Body of pancreas (tissue), 4 donors: Measurements from ENCODE around the gene PLAAT5.

Experiments used
- POLR2A ChIP-seq, 3 donors: fragments of 450-650 bp; IDR thresholded peaks; one replicate each; pipeline ENCODE4 v1.6.1; 2016; ENCODE audit warnings: antibody characterized with exemption in 3 of 3, mild to moderate bottlenecking in 2 of 3
- TF ChIP-seq, protein P1 (sequence below), 7 experiments: fragments of 450-650 bp in 4 of 7; fragments of 200-600 bp in 3 of 7; sonication (generic) in 3 of 7; IDR thresholded peaks; one replicate each; pipeline ENCODE4 v1.5.1; 2016 to 2019; ENCODE audit warnings: antibody characterized with exemption in 7 of 7

- TF ChIP-seq, protein P1, sequence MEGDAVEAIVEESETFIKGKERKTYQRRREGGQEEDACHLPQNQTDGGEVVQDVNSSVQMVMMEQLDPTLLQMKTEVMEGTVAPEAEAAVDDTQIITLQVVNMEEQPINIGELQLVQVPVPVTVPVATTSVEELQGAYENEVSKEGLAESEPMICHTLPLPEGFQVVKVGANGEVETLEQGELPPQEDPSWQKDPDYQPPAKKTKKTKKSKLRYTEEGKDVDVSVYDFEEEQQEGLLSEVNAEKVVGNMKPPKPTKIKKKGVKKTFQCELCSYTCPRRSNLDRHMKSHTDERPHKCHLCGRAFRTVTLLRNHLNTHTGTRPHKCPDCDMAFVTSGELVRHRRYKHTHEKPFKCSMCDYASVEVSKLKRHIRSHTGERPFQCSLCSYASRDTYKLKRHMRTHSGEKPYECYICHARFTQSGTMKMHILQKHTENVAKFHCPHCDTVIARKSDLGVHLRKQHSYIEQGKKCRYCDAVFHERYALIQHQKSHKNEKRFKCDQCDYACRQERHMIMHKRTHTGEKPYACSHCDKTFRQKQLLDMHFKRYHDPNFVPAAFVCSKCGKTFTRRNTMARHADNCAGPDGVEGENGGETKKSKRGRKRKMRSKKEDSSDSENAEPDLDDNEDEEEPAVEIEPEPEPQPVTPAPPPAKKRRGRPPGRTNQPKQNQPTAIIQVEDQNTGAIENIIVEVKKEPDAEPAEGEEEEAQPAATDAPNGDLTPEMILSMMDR (IDR thresholded peaks at IDR 0.05): no peak
- no peak for TF ChIP-seq POLR2A (IDR thresholded peaks at IDR 0.05)
These were observed 30.9 kb upstream of the PLAAT5 start for GRCh38 chr11:63521896-63522295.
